WTC11 (cell line): ENCODE data around the gene SMIM10L2A. TPM values are rescaled to one million over a fixed set of nuclear protein-coding genes. Genes with fewer than 3 reads are reported as not detected.

Source experiments
- ATAC-seq: fragments of 200-7000 bp; cut with Tn5 transposase; 2 replicates; pipeline ENCODE4 v1.10.0; 2021; ENCODE audit warnings: mild to moderate bottlenecking, moderate library complexity
- CTCF ChIA-PET: fragments of 300-600 bp; sonication (Branson Sonifier 250); formaldehyde crosslinking; loops from one replicate; lab custom pipeline; 2021; ENCODE audit warnings: antibody characterized with exemption; lab: Charles Lee
- POLR2A ChIA-PET: fragments of 350-600 bp; sonication (Branson Sonifier 250); formaldehyde crosslinking; loops from one replicate; lab custom pipeline; 2021; ENCODE audit warnings: antibody characterized with exemption; lab: Charles Lee
- DNase-seq: peaks from one replicate; pipeline ENCODE4 v3.0.0; 2021; ENCODE audit warnings: low spot score
- H3K27ac Mint-ChIP-seq: 2 replicates; pipeline ENCODE4 v1.8.0; 2021; ENCODE audit warnings: mixed read lengths
- H3K27me3 Mint-ChIP-seq: 2 replicates; pipeline ENCODE4 v1.8.0; 2021; ENCODE audit warnings: low read depth, mild to moderate bottlenecking, moderate library complexity, mixed read lengths
- H3K36me3 Mint-ChIP-seq: 2 replicates; pipeline ENCODE4 v1.8.0; 2021; ENCODE audit warnings: mixed read lengths
- H3K4me1 Mint-ChIP-seq: 2 replicates; pipeline ENCODE4 v1.8.0; 2022; ENCODE audit warnings: mixed read lengths
- H3K4me3 Mint-ChIP-seq: 2 replicates; pipeline ENCODE4 v1.8.0; 2021; ENCODE audit warnings: mild to moderate bottlenecking, moderate library complexity, mixed read lengths
- H3K9me3 Mint-ChIP-seq: 2 replicates; pipeline ENCODE4 v1.8.0; 2021; ENCODE audit warnings: mixed read lengths
- ARID4B ChIP-seq: sonication (generic); formaldehyde crosslinking; IDR thresholded peaks from 2 replicates; pipeline ENCODE4 v1.8.0; 2023; ENCODE audit warnings: missing genetic modification reagents, mild to moderate bottlenecking, borderline replicate concordance
- ATF2 ChIP-seq: sonication (generic); formaldehyde crosslinking; IDR thresholded peaks from 2 replicates; pipeline ENCODE4 v1.8.1; 2022; ENCODE audit warnings: low read depth, missing genetic modification reagents, borderline replicate concordance
- E2F5 ChIP-seq: sonication (generic); formaldehyde crosslinking; IDR thresholded peaks from 2 replicates; pipeline ENCODE4 v1.8.1; 2022; ENCODE audit warnings: mild to moderate bottlenecking, moderate library complexity, missing genetic modification reagents
- EMX1 ChIP-seq: fragments of 250-450 bp; sonication (Bioruptor Pico); IDR thresholded peaks from 2 replicates; pipeline ENCODE4 v1.8.0; 2021; ENCODE audit warnings: mild to moderate bottlenecking
- FOXJ3 ChIP-seq: sonication (generic); formaldehyde crosslinking; IDR thresholded peaks from 2 replicates; pipeline ENCODE4 v1.9.0; 2021; ENCODE audit warnings: missing genetic modification reagents, mild to moderate bottlenecking, borderline replicate concordance
- FOXK1 ChIP-seq: sonication (generic); formaldehyde crosslinking; IDR thresholded peaks from 2 replicates; pipeline ENCODE4 v1.8.0; 2022; ENCODE audit warnings: mild to moderate bottlenecking, moderate library complexity, missing genetic modification reagents
- GTF2I ChIP-seq: fragments of 250-450 bp; sonication (Bioruptor Pico); conservative IDR thresholded peaks from 2 replicates; pipeline ENCODE4 v1.4.0; 2021; ENCODE audit warnings: mild to moderate bottlenecking
- MLX ChIP-seq: sonication (generic); formaldehyde crosslinking; IDR thresholded peaks from 2 replicates; pipeline ENCODE4 v1.8.1; 2023; ENCODE audit warnings: mild to moderate bottlenecking, missing genetic modification reagents, moderate library complexity
- MXD4 ChIP-seq: fragments of 250-450 bp; sonication (Bioruptor Pico); IDR thresholded peaks from 2 replicates; pipeline ENCODE4 v1.8.0; 2021; ENCODE audit warnings: mild to moderate bottlenecking, moderate library complexity, borderline replicate concordance
- MYBL2 ChIP-seq: sonication (generic); formaldehyde crosslinking; IDR thresholded peaks from 2 replicates; pipeline ENCODE4 v1.8.1; 2023; ENCODE audit warnings: mild to moderate bottlenecking, moderate library complexity, missing genetic modification reagents
- NR3C1 ChIP-seq: sonication (generic); formaldehyde crosslinking; conservative IDR thresholded peaks from 2 replicates; pipeline ENCODE4 v1.8.1; 2023; ENCODE audit warnings: low read depth, mild to moderate bottlenecking, missing genetic modification reagents
- SMAD4 ChIP-seq: sonication (generic); formaldehyde crosslinking; IDR thresholded peaks from 2 replicates; pipeline ENCODE4 v1.8.0; 2022; ENCODE audit warnings: mild to moderate bottlenecking, missing genetic modification reagents
- SOX15 ChIP-seq: fragments of 250-450 bp; sonication (Bioruptor Pico); IDR thresholded peaks from 2 replicates; pipeline ENCODE4 v1.9.0; 2021; ENCODE audit warnings: mild to moderate bottlenecking
- TCF7 ChIP-seq: sonication (generic); formaldehyde crosslinking; IDR thresholded peaks from 2 replicates; pipeline ENCODE4 v1.8.0; 2022; ENCODE audit warnings: mild to moderate bottlenecking, low read depth, missing genetic modification reagents, moderate library complexity
- TEAD4 ChIP-seq: sonication (generic); formaldehyde crosslinking; IDR thresholded peaks from 2 replicates; pipeline ENCODE4 v1.8.0; 2022; ENCODE audit warnings: mild to moderate bottlenecking, missing genetic modification reagents
- TP53 ChIP-seq: sonication (generic); formaldehyde crosslinking; IDR thresholded peaks from 2 replicates; pipeline ENCODE4 v1.8.1; 2023; ENCODE audit warnings: mild to moderate bottlenecking, missing genetic modification reagents
- USF2 ChIP-seq: sonication (generic); formaldehyde crosslinking; IDR thresholded peaks from 2 replicates; pipeline ENCODE4 v1.8.1; 2023; ENCODE audit warnings: mild to moderate bottlenecking, missing genetic modification reagents, moderate library complexity
- ZBTB21 ChIP-seq: sonication (generic); formaldehyde crosslinking; IDR thresholded peaks from 2 replicates; pipeline ENCODE4 v1.8.1; 2023; ENCODE audit warnings: mild to moderate bottlenecking, missing genetic modification reagents, borderline replicate concordance
- ZMAT4 ChIP-seq: fragments of 250-450 bp; sonication (Bioruptor Pico); IDR thresholded peaks from 2 replicates; pipeline ENCODE4 v1.9.0; 2021; ENCODE audit warnings: mild to moderate bottlenecking
- ZNF121 ChIP-seq: sonication (generic); formaldehyde crosslinking; IDR thresholded peaks from 2 replicates; pipeline ENCODE4 v1.8.0; 2023; ENCODE audit warnings: missing genetic modification reagents
- ZSCAN18 ChIP-seq: fragments of 250-450 bp; sonication (Bioruptor Pico); IDR thresholded peaks from 2 replicates; pipeline ENCODE4 v2.1.2; 2022; ENCODE audit warnings: mild to moderate bottlenecking, moderate library complexity
- total RNA-seq: library from RNA; stranded (reverse); gene quantifications from 3 replicates; pipeline ENCODE4 v1.2.3, GENCODE V29; 2021

SMIM10L2A gene
- total RNA-seq, 1 experiment from 2014 or later: 4.7 TPM

- TF ChIP-seq ATF2 (no peak), MYBL2 (CRISPR knock-in tag) (no peak), ZSCAN18 (CRISPR knock-in tag) (no peak), EMX1 (CRISPR knock-in tag) (no peak), E2F5 (no peak), TCF7 (CRISPR knock-in tag) (no peak), MLX (no peak), ARID4B (CRISPR knock-in tag) (no peak), FOXK1 (CRISPR knock-in tag) (no peak), SOX15 (CRISPR knock-in tag) (no peak)
Measured at GRCh38 chrX:135425026-135425965, 3.6 kb downstream of the SMIM10L2A start (continued).

GRCh38 chrX:135429429-135429828 is 7.7 kb downstream of the SMIM10L2A start:
- DNase-seq (no peak), ATAC-seq (no peak)
- ChIA-PET POLR2A (no interaction called here), CTCF (no interaction called here)
- Mint-ChIP-seq H3K4me1 (peaks cover 11% of the 10 kb centered on the region), H3K4me3 (no peak overlapping the region), H3K36me3 (peaks cover 9% of the 10 kb centered on the region), H3K27ac (no peak overlapping the region), H3K9me3 (peaks cover 10% of the 10 kb centered on the region), H3K27me3 (peaks cover 8% of the 10 kb centered on the region)
- TF ChIP-seq USF2 (no peak), NR3C1 (no peak), SMAD4 (no peak), ZBTB21 (no peak), ZMAT4 (no peak), TP53 (CRISPR knock-in tag) (no peak), SOX15 (CRISPR knock-in tag) (no peak), GTF2I (CRISPR knock-in tag) (no peak), FOXJ3 (CRISPR knock-in tag) (no peak), TEAD4 (no peak), ZNF121 (no peak), MXD4 (CRISPR knock-in tag) (no peak)
